GM18873 (cell line): ENCODE data around the gene RNASE1.
"Not testable (repeated sequence)": the region's sequence is repeated elsewhere in the genome, so short reads cannot be mapped to it uniquely, and the experiment has no call there.

Source experiments
- ATAC-seq: cut with Tn5 transposase; IDR thresholded peaks from one replicate; pipeline ENCODE4 v1.9.1; 2021; ENCODE audit warnings: mild to moderate bottlenecking, moderate library complexity, moderate number of reproducible peaks; ENCODE audit not compliant: unreplicated experiment, low FRiP score

The RNASE1 gene

GRCh38 chr14:20802341-20803084, at the start of gene RNASE1:
Gene RNASE1 (minus strand): TSS chr14:20802844. CDS start chr14:20802068, 776 bp downstream.
- no peak for ATAC-seq

DNA sequence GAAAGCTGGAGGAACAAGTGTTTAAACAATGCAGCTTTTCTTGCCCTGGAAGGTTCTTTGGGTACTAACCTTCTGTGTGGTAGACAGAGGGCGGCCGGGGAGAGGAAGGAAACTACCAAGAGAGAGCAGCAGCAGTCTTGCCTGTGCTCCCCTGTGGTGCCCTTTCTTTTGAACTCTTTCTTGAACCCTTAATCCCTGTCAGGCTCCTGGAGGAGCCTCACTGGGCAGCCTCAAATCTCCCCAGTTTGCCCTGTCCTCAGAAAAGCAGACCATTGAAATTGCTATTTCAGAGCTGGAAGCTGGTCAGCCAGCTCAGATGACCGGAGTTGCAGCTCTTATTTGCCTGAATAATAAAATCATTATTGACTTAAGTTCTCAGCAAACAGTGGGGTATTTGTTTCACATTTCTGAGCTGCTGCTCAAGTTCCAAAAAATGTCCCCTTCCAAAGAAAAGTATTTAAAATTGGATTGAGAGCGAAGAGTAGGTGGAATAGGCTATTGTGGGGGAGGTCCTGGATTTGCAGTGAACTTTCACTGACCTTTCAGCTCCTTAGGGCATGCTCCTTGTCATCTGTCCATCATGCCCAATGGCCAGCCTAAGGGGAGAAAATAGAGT, 46.4 kb upstream of the RNASE1 start:
- ATAC-seq, result no peak

- no peak for ATAC-seq
These were observed 45.8 kb upstream of the RNASE1 start for GRCh38 chr14:20848316-20848954.

DNA sequence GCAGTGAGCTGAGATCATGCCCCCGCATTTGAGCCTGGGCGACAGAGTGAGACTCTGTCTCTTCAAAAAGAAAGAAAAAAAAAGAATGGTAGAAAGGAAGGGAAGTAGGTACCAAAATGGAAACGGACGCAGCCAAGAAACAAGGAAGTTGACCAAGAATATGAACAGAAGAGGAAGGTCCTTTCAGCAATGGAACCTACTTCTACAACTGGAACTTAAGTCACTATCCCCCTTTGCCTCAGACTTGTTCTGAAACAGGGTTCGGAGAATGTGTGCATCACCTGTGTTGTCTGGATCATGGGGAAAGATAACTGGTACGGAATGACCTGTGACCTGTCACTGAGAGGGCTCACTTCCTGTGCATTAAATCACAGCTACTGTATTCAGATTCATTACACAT, 43.9 kb upstream of the RNASE1 start:
- no peak for ATAC-seq

DNA sequence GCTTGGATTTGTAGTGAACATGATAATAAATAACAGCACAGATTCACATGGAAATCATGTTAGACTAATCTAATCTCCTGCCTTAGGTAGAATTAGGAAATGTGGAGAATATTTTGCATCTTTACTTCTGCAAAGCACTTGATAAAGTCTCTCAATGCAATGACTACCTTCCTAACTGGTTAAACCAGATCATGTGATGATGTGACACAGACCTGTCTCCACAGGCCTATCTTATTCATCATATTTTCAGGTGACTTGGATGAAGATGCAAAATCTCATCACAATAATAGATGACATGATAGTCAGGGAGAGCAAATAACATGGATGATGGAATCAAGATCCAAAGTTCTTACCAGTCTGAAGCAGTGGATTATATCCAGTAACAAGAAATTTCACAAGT, 38.5 kb upstream of the RNASE1 start:
- ATAC-seq, result no peak

DNA sequence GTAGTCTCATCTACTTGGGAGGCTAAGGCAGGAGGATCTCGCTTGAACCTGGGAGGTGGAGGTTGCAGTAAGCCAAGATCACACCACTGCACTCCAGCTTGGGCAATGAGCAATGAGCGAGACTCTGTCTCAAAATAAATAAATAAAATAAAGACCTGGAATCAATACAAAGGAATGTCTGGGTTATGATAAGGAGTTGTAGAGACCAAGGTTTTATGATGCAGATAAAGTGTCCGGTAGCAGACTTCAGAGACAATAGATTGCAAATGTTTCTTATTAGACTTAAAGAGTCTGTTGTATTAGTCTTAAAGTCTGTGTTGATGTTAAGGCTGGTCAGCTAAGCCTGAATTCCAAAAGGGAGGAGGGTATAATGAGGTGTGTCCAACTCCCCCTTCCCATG, 35.2 kb upstream of the RNASE1 start:
- ATAC-seq, result no peak

DNA sequence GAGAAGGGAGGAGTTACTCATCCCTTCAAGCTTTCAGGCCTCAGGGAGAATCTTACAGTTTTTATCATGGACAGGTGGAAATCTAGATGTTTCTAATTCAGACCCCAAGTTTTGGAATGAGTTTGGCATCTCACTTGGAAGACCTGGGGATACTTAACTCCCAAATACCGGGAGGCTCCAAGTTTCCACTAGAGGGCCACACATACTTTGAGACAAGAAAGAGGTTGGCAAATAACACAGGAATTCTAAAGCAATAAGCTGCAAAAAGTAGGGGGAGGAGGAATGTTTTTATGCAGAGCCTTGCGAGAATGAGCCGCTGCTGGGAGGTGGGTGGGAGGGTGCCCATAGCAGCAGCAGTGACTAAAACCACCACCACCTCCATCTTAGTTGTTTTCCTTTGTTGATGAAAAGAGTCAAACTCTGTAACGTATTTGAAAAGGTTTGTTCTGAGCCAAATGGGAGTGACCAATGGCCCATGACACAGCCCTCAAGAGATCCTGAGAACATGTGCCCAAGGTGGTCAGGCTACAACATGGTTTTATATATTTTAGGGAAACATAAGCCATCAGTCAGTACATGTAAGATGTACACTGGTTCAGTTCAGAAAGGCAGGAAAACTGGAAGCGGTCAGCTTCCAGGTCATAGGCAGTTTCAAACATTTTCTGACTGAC, 34.2 kb upstream of the RNASE1 start:
- no peak for ATAC-seq

DNA sequence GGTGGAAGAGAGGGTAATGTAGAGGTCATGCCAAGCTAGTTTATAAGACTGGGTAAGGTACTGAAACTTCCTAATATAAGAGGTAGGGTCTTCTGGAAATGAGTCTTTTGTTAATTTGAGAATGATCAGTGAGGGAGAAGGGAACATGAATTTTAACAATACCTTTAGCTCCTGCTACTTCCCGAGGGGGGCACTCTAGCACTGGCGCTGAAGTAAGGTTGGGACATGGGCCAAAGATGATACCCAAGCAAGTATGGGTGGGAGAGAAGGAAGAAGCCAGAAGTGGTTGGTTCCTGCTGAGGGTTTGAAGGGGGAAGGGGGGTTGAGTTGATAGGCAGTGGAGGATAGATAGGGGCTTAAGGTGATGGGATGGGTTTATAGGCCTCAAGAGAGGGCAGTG, 32.3 kb upstream of the RNASE1 start:
- no peak for ATAC-seq

DNA sequence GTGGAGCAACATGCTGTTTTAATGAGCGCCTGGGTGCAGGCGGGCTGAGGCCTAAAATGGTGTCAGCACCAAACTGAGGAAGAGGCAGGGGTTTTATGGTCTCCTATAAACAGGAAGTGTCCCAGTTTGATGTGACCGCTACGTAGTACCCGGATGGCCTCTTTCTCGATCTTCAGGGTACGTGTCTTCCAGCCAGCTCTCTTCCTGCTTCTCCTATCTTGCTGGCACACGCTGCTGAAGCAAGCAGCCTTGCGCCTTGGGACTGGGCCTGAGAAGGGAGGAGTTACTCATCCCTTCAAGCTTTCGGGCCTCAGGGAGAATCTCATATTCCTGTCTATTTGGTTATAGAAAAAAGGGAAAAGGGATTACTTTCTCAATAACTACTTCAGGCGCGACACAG, 28.2 kb upstream of the RNASE1 start:
- no peak for ATAC-seq

DNA sequence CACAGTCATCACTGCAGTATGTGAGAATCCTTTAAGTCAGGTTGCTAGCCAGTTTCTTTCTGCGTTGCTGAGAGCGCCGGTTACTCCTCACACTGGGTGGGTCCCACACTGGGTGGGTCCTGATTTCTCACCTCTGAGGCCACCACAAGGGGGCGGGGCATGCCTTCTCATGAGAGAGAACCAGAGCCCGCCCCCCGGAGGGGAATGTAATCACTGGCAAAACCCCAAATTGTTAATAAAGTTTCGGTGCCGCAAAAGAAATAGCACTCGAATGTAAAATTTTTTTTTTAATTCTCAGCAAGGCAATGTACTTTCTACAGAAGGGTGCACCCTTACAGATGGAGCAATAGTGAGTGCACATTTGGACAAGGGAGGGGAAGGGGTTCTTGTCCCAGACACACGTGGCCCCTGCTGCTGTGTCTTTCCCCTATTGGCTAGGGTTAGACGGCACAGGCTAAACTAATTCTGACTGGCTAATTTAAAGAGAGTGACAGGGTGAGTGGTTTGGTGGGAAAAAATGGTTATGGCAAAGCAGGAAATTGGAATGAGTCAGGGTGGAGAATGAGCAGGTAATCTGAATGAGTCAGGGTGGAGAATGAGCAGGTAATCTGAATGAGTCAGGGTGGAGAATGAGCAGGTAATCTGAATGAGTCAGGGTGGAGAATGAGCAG, 25.5 kb upstream of the RNASE1 start:
- ATAC-seq, result not testable (repeated sequence)

- ATAC-seq, result no peak
These were observed 24.7 kb upstream of the RNASE1 start for GRCh38 chr14:20827326-20827725.

- not testable (repeated sequence) for ATAC-seq
These were observed 24.0 kb upstream of the RNASE1 start for GRCh38 chr14:20826666-20827065.

GRCh38 chr14:20823859-20824258, 21.2 kb upstream of the RNASE1 start:
- no peak for ATAC-seq

DNA sequence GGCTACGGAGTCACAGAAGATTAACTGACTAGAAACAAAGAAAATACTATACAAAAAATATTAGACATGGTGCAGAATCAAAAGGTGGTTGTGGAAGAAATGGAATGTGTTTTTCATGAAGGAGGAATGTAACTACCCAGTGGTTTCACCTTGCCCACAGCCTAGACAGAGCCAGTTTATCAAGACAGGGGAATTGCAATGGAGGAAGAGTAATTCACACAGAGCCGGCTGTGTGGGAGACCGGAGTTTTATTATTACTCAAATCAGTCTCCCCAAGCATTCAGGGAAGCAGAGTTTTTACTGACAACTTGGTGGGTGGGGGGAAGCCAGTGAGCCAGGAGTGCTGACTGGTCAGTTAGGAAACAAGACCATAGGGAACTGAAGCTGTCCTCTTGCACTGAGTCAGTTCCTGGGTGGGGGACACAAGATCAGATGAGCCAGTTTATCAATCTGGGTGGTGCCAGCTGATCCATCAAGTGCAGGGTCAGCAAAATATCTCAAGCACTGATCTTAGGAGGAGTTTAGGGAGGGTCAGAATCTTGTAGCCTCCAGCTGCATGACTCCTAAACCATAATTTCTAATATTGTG, 19.0 kb upstream of the RNASE1 start:
- not testable (repeated sequence) for ATAC-seq

- no peak for ATAC-seq
These were observed 17.6 kb upstream of the RNASE1 start for GRCh38 chr14:20820063-20820904.

GRCh38 chr14:20818861-20819260, 16.2 kb upstream of the RNASE1 start:
- no peak for ATAC-seq

- ATAC-seq, result not testable (repeated sequence)
These were observed 13.3 kb upstream of the RNASE1 start for GRCh38 chr14:20815946-20816345.

DNA sequence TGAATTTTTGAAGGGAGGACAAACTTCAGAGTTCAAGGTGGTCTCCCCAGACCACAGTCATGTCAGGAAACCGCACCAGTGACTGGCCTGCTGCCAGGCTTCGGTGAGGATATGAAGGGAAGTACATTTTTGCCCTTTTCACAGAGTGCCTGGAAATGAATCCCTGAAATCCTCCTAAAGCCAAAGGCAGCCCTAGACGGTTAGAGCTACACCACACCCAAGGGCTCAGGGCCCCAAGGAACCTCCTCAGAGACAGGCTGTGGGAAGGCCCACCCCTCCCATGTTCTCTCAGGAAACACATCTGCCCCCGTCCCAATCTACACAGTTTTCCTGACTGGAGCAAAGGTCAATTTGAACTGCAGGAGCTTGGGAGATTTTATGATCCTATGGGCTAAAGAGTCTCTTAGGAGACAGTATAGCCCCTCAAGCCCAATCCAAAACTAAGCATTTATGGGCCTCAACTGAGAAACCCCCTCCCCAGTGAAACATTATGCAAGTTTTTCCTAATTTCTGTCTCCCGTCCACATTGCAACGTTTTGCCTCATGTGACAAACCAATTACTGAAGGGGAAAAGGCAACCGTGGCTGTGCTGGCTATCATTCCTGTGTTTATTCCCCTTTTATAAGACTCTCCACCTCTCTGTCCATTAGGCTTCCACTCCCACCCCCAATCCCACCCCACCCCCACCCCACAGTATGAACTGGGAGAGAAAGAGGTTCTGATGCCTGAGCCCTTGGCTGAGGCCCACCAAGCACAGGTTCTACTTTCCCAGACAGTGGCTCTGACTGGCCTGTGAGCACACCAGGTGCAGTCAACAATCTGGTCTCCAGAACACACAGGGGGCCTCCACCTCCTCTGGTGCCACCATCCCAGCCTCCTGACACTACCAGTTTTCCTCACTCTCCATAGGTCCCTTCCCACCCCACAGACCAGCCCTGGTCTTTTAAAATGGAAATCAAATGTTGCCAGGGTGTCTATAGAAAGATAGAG, 9.6 kb upstream of the RNASE1 start:
- no peak for ATAC-seq
